WTC11 (cell line): ENCODE data around the gene SLC2A10.

Source experiments
- CREB1 ChIP-seq: sonication (generic); formaldehyde crosslinking; IDR thresholded peaks from 2 replicates; pipeline ENCODE4 v1.8.0; 2023; ENCODE audit warnings: mild to moderate bottlenecking, missing genetic modification reagents
- CTCF ChIP-seq: fragments of 200-600 bp; IDR thresholded peaks from 2 replicates; pipeline ENCODE4 v1.8.0; 2022; ENCODE audit warnings: antibody characterized with exemption
- ETV6 ChIP-seq: sonication (generic); formaldehyde crosslinking; IDR thresholded peaks from 2 replicates; pipeline ENCODE4 v1.8.1; 2022; ENCODE audit warnings: mild to moderate bottlenecking, missing genetic modification reagents
- IRF2 ChIP-seq: sonication (generic); formaldehyde crosslinking; IDR thresholded peaks from 2 replicates; pipeline ENCODE4 v1.8.0; 2022; ENCODE audit warnings: low read depth, missing genetic modification reagents, borderline replicate concordance
- NFE2L1 ChIP-seq: sonication (generic); formaldehyde crosslinking; IDR thresholded peaks from 2 replicates; pipeline ENCODE4 v1.8.1; 2023; ENCODE audit warnings: missing genetic modification reagents
- NR2C2 ChIP-seq: sonication (generic); formaldehyde crosslinking; IDR thresholded peaks from 2 replicates; pipeline ENCODE4 v1.8.0; 2022; ENCODE audit warnings: mild to moderate bottlenecking, missing genetic modification reagents
- TEAD1 ChIP-seq: sonication (generic); formaldehyde crosslinking; IDR thresholded peaks from 2 replicates; pipeline ENCODE4 v1.8.0; 2022; ENCODE audit warnings: mild to moderate bottlenecking, missing genetic modification reagents
- ZNF121 ChIP-seq: sonication (generic); formaldehyde crosslinking; IDR thresholded peaks from 2 replicates; pipeline ENCODE4 v1.8.0; 2023; ENCODE audit warnings: missing genetic modification reagents
- TF ChIP-seq, protein P1 (sequence below): sonication (generic); formaldehyde crosslinking; IDR thresholded peaks from 2 replicates; pipeline ENCODE4 v1.8.1; 2022; ENCODE audit warnings: low read depth, missing genetic modification reagents, borderline replicate concordance

- TF ChIP-seq CREB1 (CRISPR knock-in tag) (no peak), ETV6 (no peak), CTCF (no peak), NR2C2 (CRISPR knock-in tag) (no peak), TEAD1 (CRISPR knock-in tag) (no peak), NFE2L1 (CRISPR knock-in tag) (no peak), IRF2 (CRISPR knock-in tag) (no peak), ZNF121 (CRISPR knock-in tag) (no peak)
- TF ChIP-seq, protein P1, sequence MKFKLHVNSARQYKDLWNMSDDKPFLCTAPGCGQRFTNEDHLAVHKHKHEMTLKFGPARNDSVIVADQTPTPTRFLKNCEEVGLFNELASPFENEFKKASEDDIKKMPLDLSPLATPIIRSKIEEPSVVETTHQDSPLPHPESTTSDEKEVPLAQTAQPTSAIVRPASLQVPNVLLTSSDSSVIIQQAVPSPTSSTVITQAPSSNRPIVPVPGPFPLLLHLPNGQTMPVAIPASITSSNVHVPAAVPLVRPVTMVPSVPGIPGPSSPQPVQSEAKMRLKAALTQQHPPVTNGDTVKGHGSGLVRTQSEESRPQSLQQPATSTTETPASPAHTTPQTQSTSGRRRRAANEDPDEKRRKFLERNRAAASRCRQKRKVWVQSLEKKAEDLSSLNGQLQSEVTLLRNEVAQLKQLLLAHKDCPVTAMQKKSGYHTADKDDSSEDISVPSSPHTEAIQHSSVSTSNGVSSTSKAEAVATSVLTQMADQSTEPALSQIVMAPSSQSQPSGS (CRISPR knock-in tag) = no peak
Observed at GRCh38 chr20:46758929-46759669, 49.6 kb downstream of the SLC2A10 start.
